GM21447 (cell line): ENCODE measurements around the gene TTYH2.

Experiments used
- ATAC-seq: cut with Tn5 transposase; IDR thresholded peaks from one replicate; pipeline ENCODE4 v1.9.1; 2021; ENCODE audit not compliant: unreplicated experiment

TTYH2 gene

GRCh38 chr17:74214484-74215341 is 1.3 kb downstream of the TTYH2 start:
- ATAC-seq = no peak

DNA sequence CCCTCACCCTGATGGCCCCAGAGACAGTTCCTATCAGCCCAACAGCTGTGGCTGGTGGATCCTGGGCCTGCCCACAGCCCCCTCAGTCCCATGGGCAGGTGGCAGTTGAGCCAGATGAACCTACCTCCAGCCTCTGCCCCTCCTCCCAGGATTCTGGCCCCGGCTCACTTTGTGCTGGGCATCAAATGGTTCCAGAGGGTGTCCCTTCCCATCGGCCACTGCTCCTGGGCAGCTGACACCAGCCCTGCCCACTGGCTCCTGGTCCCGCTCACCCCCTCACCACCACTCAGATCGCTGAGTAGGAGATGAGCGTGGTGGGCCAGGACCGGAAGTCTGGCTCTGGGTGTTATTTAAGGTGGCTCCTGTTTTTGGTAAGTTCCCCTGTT is 2.0 kb downstream of the TTYH2 start:
- ATAC-seq = no peak

DNA sequence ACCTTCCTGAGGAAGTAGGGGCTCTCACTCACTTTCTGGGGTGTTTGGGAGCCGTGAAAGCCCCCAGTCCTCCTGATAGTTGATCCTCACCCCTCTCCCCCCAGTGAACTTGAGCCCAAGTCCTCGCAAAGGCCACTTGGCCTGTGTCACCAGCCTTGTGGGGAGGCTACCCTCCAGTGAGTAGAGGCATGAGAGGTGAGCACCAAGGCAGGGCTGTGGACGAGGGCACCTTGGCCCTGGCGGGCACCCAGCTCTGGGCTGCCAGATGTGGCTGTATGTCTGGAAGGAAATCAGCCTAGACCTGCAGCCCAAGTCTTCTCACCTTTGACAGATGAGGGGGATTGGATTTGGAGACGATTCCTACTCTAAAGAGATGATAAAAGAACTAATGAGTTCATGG is 3.1 kb downstream of the TTYH2 start:
- no peak for ATAC-seq

DNA sequence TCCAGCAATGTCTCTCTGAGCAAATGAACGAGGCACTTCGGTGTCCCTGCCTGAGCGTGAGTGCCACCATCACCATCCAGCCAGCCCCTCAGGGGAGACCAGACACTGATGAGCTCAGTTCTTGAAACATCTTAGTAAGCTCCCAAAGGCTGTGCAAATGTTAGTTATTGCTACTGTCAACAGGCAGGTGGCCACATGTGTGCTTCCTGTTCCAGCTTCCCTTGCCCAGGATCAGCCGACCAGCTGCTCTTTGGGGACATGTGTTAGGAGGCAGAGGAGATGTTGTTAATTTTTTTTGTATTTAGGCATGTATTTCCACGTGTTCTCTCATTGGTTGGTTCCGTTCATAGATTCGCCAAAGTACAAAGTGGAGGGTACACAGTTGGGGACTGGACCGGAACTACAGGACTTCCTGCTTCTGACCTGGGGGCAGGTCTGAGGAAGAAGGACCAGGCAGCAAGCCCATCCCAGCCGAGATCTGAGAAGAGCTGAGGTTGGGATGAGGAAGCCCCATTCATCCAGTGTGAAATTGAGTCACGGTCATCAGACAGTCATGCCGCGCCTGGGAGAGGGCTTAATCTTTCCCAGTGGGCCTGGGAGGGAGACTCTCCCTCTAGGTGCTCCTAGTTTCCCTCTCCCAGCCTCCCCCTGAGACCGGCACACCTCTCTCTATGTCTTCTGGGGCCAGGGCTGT is 3.8 kb downstream of the TTYH2 start:
- ATAC-seq = no peak

GRCh38 chr17:74217888-74218287 is 4.5 kb downstream of the TTYH2 start:
- no peak for ATAC-seq

DNA sequence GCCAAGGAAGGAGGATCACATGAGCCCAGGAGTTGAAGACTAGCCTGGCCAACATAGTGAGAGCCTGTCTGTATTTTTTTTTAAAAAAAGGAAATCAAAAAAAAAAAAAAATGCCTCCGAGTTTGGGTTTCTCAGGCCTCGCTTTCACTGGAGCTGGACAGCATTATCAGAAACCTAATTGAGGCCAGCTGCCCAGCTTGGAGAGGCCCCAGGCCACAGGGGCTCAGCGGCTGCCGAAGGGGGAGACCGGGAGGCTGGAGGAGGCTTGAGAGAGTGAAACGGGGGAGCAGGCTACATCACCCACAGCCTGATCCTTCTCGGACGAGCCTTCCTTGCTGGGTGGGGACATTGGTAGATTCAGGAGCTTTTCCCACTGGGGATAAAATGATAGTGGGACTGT is 5.1 kb downstream of the TTYH2 start:
- no peak for ATAC-seq

DNA sequence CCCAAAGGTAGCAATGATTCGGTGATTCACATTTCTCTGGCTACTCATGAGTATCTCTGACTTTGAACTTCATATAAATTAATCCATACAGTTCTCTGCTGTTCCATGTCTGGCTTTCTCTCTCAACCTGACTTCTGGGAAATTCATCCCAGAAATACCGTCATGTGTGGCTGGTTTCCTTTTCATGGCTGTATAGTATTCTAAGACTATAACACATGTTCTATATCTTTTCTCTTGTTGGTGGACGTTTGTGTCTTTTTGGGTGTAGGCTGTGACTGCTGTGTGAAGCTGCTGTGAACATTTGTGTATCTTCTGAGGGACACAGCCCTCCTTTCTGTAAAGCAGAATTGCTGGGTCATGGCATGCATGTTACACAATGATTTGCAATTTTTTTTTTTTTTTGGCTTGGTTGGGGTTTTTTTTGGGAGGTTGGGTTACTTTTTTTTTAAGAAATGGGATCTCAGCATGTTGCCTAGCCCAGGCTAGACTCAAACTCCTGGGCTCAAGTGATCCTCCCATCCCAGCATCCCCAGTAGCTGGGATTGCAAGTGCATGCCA is 6.3 kb downstream of the TTYH2 start:
- no peak for ATAC-seq

DNA sequence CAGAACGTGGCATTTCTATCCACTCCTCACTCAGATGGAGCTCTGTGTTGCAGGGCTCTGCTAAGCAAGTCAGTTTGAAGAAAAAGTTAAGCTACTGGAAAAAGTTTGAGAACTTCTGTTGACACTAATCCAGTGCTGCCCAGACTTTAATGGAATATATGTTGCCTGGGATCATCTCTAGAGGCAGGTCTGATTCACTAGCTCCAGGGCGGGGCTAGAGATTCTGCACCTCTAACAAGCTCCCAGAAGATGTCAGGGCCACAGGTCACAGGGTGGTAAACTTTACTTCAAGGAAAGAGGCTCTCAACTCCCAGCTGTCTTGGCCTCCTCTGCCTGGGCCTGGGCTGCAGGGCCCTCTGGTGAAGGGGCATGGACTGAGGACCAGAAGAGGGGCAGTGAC is 6.8 kb downstream of the TTYH2 start:
- no peak for ATAC-seq

DNA sequence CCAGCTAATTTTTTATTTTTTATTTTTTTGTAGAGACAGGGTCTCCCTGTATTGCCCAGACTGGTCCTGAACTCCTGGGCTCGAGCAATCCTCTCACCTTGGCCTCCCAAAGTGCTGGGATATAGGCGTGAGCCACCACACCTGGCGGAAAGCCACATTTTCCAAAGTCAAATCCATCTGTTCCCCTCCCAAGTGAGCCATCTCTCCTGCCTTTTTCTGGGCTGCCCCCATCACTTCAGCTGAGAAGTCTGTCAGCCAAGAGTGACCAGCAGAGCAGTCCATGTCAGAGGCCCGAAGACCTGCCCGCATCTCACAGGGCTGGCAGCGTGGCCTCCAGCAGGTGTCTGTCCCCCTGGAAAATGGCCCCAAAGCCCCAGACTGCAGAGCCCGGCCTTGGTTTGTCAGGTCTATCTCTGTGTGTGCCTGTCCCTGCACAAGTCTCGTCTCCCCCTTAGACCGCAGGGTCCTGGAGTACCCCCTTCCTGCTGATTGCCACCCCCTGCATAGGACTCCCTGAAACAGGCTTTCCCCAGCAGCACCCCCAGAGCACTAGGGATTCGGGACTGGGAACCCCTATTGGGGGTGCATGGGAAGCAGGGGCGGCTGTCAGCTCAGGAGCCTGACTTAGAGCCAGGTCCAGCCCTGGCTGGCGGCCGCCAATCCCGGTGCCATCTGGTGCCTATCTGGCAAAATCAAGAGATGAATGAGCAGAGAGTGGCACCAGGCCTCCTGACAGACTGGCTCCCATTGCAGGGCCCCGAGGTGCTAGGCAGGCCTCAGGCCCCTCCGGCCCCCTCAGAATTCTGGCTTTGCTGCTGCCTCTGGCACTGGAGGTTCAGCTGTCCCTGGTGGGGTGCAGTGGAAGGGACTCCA is 7.8 kb downstream of the TTYH2 start:
- no peak for ATAC-seq

GRCh38 chr17:74222399-74222798 is 9.0 kb downstream of the TTYH2 start:
- ATAC-seq = no peak

DNA sequence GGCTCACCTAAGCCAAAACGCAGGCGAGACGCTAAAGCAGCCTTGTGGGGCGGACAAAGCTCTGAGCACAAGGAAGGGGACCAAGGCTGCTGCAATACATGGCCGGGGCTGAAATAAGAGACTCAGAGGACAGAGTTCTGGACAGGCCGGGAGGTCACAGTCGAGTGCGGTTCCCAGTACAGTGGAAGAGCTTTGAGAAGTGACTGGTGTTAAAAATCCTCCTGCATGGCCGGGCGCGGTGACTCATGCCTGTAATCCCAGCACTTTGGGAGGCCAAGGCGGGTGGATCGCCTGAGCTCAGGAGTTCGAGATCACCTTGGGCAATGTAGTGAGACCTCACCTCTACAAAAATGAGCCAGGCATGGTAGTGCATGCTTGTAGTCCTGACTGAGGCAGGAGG is 10.5 kb downstream of the TTYH2 start:
- ATAC-seq = no peak

DNA sequence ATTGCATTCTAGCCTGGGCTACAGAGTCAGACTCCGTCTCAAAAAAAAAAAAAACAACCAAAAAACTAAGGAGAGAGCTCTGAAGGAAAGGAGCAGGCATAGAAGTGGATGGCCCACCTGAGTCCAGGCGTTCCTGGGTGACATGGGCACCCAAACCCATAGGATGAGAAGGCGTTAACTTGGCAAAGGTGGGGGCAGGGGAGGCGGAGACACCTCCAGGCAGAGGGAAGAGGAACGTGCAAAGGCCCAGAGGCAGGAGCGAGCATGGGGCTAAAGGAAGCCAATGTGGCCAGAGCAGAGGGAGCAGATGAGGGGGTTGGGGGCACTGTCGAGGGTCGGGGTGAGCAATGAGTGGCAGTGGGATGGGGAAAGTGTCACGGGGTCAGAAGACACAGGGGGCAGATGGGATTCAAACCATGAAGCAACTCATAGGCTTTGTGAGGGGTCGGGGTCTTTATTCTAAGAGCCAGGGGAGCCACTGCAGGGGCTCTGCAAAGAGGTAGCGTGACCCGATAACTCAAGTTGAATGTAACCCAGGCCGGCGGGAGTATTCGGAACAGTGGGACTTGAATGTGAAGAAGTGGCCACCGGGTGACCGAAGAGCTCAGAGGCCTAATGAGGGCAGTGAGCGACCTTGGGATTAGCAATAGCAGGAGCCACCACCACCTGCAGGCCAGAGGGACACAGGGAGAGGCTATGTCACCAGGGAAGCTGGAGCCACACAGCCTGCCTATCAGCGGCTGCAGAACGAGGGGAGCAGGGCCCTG is 11.8 kb downstream of the TTYH2 start:
- no peak for ATAC-seq

DNA sequence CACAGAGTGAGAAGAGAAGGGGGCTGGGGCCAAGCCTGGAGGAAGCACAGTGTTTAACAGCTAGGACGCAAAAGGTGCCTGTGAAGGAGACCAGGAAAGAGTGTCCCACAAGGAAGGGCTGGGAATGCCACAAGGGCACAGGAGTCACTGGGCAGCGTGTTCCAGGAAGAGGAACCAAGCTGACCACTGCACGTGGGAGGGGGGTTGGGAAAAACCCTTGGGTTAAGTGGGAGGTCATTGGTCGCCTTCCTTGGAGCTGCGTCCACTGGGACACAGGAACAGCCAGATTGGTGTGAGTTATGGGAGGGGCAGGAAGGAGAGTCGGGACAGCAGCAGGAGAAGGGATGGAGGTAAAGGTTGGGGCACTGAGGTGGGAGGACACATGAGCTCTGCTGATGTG is 12.9 kb downstream of the TTYH2 start:
- ATAC-seq = no peak

DNA sequence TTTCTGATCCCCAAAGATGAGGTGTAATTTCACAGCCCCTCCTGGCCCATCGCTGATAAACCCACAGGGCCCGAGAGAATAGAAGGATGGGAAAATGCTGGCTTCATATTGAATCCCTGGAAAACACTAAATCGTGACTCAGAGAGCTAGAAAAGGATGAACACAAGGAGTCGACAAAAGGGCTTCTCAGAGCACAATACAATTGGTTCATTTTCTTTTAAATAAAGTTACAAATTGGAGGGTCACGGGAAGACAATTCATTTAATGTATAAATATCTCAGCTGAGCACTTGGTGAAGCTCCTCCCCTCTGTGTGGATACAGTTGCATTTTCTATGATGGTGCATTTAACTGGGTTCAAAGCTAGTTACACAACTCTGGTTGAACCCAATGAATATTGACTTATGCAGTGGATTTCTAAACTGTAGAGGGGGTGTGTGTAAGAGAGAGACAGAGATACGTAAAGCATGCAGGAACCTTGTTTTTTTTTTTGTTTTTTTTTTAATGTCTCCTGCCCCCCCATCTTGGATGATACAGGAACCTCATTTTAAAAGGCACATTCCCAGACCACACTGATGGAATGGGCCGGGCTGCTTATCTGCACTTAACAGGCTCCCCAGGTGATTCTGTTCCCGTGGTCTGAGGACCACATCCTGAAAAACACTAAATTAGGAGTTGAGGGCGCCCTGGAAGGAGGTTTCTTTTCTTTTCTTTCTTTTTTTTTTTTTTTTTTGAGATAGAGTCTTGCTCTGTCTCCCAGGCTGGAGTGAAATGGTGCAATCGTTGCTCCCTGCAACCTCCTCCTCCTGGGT is 14.1 kb downstream of the TTYH2 start:
- ATAC-seq = no peak

DNA sequence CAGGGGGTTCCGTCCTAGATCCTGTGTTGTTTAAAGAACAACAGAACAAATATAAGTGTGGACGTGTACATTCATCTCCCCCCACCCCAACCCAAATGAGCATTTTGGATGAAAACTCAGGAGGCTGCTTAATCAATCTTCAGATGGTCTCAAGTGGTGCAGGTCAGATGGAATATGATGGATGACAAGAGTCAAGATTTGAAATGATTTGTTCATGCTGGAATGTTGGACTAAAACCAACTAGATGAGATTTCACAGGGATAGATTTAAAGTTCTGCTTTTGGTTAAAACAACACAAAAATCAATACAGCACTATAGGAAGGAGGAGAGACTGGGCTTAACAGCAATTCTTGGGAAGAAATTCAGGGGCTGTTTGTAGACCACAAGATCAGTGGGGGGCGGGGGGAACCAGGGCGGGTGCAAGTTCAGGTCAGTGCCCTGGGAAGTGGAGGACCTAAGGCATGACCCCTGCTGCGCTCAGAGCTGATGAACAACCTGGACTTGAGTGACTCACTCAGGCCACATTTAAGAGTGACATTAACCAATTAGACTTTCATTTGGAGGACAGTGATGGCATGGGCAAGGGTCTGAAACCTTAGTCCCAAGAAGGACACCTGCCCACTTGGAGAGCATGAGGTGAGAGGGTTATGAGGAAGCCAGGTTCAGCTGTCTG is 15.1 kb downstream of the TTYH2 start:
- ATAC-seq = no peak

- no peak for ATAC-seq
Measured at GRCh38 chr17:74230896-74231295, 17.5 kb downstream of the TTYH2 start.

DNA sequence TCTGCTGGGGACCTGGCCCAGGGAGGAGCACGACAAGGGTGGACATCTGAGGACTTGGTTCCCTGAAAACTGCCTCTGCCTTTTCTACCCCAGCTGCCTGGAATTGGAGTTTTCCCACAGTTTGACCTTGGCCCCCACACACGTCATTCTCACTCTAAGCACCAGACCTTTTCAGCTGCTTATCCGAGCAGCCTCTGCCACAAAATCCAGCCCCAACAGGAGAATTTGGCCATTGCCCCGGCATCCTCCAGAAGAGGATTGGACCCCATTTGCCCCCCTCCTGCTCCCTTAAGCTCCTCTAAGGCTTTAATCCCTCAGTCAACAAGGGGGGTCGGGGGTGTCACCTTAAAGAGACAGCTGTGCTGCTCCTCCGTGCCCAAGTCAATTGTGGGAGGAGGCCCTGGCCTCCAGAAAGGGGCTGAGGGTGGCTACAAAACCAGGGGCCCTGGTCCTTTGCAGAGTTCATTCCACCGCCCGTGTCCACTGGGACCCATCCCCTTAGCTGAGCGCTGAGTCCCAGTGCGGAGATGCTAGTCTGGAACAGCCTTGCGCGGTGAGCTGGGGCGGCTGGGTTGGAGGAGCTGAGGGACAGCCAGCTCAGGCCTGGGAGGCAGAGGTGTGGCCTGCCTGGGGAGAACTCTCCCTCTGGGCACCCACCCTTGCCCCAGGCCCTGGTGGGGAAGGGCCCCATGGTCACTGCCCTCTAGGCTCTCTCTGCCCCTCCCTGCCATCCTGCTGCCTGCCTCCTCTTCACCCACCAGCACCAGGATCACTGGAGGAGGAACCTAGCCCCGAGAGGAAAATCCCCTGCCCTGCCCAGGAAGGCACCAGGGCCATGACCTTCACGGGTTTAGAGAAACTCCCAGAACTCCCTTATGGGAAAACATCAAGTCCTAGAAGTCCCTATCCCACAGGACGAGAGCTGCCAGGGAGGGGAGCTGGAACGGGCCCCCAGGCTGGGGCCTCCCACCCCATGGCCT is 18.8 kb downstream of the TTYH2 start:
- no peak for ATAC-seq

GRCh38 chr17:74233937-74234336 is 20.6 kb downstream of the TTYH2 start:
- no peak for ATAC-seq
